AG09309 (cell line): ENCODE results near the gene MST1R.

Experiments used
- DNase-seq: peaks from one replicate; pipeline ENCODE4 v3.0.0-alpha.2; 2010; ENCODE audit warnings: low read depth
- H3K4me3 ChIP-seq: 2 replicates; pipeline ENCODE4 v1.5.1; 2011; ENCODE audit warnings: mild to moderate bottlenecking, low read depth, low read length, moderate library complexity; ENCODE audit not compliant: control insufficient read depth
- TF ChIP-seq, protein P1 (sequence below): IDR thresholded peaks from 2 replicates; pipeline ENCODE4 v1.5.1; 2011; ENCODE audit warnings: mild to moderate bottlenecking, low read depth, low read length, inconsistent platforms; ENCODE audit not compliant: insufficient read depth, control insufficient read depth; ENCODE audit errors: missing control alignments

Gene MST1R

DNA sequence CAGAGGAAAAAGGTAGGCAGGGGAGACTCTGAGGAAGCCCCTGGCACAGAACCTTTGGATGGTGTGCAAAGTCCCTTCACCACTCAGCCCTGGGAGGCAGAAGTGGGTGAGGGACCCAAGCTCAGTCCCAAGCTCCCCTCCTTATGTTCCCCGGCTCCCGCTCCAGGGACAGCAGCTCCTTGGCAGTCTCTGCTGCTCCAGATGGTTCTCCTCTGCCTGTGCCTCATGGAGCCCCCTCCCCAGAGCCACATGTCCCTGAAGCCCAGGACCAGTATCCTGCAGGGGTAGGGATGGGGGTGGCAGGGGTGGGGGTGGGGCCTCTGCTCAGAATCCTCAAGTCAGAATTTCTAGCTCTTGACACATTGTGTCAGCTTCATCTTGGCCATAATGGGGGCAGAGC is 26.0 kb downstream of the MST1R start:
- DNase-seq, result no peak
- TF ChIP-seq, protein P1, sequence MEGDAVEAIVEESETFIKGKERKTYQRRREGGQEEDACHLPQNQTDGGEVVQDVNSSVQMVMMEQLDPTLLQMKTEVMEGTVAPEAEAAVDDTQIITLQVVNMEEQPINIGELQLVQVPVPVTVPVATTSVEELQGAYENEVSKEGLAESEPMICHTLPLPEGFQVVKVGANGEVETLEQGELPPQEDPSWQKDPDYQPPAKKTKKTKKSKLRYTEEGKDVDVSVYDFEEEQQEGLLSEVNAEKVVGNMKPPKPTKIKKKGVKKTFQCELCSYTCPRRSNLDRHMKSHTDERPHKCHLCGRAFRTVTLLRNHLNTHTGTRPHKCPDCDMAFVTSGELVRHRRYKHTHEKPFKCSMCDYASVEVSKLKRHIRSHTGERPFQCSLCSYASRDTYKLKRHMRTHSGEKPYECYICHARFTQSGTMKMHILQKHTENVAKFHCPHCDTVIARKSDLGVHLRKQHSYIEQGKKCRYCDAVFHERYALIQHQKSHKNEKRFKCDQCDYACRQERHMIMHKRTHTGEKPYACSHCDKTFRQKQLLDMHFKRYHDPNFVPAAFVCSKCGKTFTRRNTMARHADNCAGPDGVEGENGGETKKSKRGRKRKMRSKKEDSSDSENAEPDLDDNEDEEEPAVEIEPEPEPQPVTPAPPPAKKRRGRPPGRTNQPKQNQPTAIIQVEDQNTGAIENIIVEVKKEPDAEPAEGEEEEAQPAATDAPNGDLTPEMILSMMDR, result no peak
- H3K4me3 ChIP-seq, result no peak overlapping the region

- TF ChIP-seq, protein P1, result no peak
Observed at GRCh38 chr3:49876567-49876966, 27.1 kb downstream of the MST1R start.

GRCh38 chr3:49873623-49874022 is 30.1 kb downstream of the MST1R start:
- H3K4me3 ChIP-seq, result no peak overlapping the region
- TF ChIP-seq, protein P1, result no peak
- DNase-seq, result no peak

More at GRCh38 chr3:49876567-49876966, 27.1 kb downstream of the MST1R start:
- DNase-seq, result no peak
- no peak overlapping the region for H3K4me3 ChIP-seq

DNA sequence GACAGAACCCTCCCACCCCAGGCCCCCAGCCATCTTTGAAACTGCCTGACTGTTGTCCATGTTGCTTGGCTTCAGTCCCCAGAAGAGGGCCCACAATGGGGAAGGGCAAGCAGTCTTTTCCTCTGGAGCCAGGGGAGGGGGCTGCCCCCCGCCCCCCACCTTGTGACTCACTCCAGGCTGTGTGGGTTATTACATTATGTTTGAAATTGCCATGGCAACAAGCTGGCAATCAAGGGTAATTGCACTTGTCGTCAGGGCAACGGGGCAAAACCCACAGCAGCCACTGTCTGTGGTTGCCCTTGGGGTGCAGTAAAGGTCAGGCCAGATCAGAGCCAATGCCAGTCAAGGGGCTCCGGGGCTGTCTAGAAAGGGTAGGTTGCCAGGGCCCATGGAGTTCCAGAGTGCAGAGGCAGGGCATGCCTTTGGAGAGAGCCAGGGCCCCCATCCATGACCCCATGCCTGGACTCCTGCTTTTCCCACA is 30.8 kb downstream of the MST1R start:
- no peak for DNase-seq
- TF ChIP-seq, protein P1, result no peak
- no peak overlapping the region for H3K4me3 ChIP-seq

DNA sequence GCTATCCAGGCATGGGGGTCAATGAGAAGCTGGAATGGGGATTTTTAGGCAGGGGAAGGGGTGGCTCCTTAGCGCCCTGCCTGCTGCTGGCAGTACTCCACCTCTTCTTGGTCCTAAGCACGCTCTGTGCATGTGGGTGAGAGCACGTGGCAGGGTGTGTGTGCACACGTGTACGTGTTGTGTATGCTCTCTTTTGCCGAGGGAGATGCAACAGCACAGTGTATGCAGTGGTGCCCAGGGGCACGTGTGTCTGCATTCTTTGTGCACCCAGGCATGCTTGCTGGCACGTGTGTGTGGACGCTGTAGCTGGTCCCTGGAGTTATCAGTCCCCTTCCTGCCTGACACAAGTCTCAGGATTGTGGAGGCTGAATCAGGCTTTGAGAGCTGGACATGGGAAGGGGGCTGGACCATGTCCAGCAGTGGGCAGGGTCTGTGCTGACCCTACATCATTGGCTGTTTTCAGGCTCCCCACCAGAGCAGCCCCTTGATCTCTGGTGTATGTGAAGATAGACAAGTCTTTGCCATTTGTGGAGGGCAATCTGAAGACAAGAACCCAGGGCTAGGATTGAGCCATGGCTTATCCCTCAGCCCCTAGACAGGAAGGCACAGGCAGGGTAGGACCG is 32.0 kb downstream of the MST1R start:
- no peak overlapping the region for H3K4me3 ChIP-seq
- TF ChIP-seq, protein P1, result no peak
- no peak for DNase-seq

GRCh38 chr3:49869525-49870126 is 34.0 kb downstream of the MST1R start, which contains the start of gene CAMKV:
TSS of gene CAMKV (minus strand) at chr3:49869906. CDS start at chr3:49862388, 7,518 bp downstream.
- DNase-seq, result no peak
- no peak within 1 kb of the TSS; the same call in 1 of the 2 replicates for H3K4me3 ChIP-seq
- TF ChIP-seq, protein P1, result no peak
